RWPE1 (cell line): ENCODE results near the gene NFIB.

Source experiments
- CTCF ChIA-PET: fragments of 350-600 bp; sonication (Branson Sonifier 250); formaldehyde crosslinking; extraction: SDS; loops from one replicate; lab custom pipeline; 2021; lab: Yijun Ruan, JAX
- POLR2A ChIA-PET: fragments of 400-600 bp; formaldehyde crosslinking; extraction: SDS; loops from one replicate; lab custom pipeline; 2020; ENCODE audit warnings: antibody characterized with exemption; ENCODE audit not compliant: low non-redundant PET; lab: Yijun Ruan, JAX
- DNase-seq: peaks from one replicate; pipeline ENCODE4 v3.0.0; 2012; ENCODE audit warnings: low spot score
- H3K27ac ChIP-seq: fragments of 450-650 bp; 2 replicates; pipeline ENCODE4 v1.5.1; 2017
- TF ChIP-seq, protein P1 (sequence below): fragments of 450-650 bp; conservative IDR thresholded peaks from 2 replicates; pipeline ENCODE4 v1.5.1; 2017; ENCODE audit warnings: low read depth, mild to moderate bottlenecking

The NFIB gene

GRCh38 chr9:14313951-14314423, at the start of gene NFIB:
NFIB (minus strand) TSS chr9:14314141; CDS start chr9:14313511, 630 bp downstream.
- TF ChIP-seq, protein P1, sequence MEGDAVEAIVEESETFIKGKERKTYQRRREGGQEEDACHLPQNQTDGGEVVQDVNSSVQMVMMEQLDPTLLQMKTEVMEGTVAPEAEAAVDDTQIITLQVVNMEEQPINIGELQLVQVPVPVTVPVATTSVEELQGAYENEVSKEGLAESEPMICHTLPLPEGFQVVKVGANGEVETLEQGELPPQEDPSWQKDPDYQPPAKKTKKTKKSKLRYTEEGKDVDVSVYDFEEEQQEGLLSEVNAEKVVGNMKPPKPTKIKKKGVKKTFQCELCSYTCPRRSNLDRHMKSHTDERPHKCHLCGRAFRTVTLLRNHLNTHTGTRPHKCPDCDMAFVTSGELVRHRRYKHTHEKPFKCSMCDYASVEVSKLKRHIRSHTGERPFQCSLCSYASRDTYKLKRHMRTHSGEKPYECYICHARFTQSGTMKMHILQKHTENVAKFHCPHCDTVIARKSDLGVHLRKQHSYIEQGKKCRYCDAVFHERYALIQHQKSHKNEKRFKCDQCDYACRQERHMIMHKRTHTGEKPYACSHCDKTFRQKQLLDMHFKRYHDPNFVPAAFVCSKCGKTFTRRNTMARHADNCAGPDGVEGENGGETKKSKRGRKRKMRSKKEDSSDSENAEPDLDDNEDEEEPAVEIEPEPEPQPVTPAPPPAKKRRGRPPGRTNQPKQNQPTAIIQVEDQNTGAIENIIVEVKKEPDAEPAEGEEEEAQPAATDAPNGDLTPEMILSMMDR = no peak
- ChIA-PET POLR2A (interaction anchor here (0.7 to 0.9 kb wide), 3 partner anchors 27 to 102 kb away, joined by 3 read pairs; no protein-coding TSS in a partner anchor), CTCF (interaction anchor here (0.7 kb wide), 1 partner anchor 112 kb away, joined by 3 read pairs; no protein-coding TSS in a partner anchor)
- no peak for DNase-seq
- peak within 1 kb of the TSS; percentile 100 for H3K27ac ChIP-seq

DNA sequence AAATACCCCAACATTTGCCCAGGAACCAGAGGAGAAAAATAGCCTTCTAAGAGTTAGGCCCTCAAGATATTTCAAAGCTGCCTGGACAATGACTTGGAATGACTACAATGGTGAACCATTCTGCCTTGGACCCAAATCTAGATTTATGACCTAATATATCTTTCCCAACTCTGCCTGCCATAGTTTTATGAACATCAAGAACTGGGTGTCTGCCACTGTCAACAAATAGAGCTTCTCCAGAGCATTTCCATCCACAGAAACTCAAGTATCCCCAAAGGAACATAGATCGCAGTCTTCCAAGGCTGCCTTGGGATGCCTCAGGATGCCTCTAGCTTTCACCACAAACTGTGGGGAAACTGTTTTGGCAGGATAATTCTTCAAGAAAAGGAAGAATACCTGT, 48.2 kb upstream of the NFIB start:
- ChIA-PET POLR2A (no interaction called here), CTCF (interaction anchor here (0.6 to 1.9 kb wide), 2 partner anchors 9 to 65 kb away, joined by 3 to 5 read pairs; no protein-coding TSS in a partner anchor)
- TF ChIP-seq, protein P1 = no peak
- DNase-seq = no peak
- no peak overlapping the region for H3K27ac ChIP-seq

DNA sequence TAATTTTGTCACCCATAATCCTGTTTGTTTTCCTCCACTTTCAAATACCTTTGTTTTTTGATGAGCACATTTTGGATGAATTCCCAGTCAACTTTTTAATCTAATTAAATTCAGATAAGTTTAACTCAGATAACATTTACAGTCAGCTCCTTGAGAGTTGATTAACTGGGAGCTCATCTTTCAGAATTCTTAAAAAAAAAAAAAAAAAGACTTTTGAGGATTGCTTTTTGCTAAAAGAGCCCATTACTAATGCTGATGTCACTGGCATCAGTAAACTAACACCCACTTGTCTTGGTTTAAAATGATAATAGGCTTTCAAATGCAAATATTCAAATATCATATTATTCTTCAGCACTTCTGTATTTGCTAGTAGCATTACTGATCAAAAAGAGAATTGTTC, 47.1 kb upstream of the NFIB start:
- TF ChIP-seq, protein P1 = no peak
- CTCF ChIA-PET = interaction anchor here (0.6 to 0.7 kb wide), 3 partner anchors 21 to 1368 kb away, joined by 3 to 5 read pairs (median 3); no protein-coding TSS in a partner anchor
- DNase-seq = no peak
- H3K27ac ChIP-seq = no peak overlapping the region
- POLR2A ChIA-PET = no interaction called here

GRCh38 chr9:14358523-14358922, 44.6 kb upstream of the NFIB start:
- POLR2A ChIA-PET = no interaction called here
- CTCF ChIA-PET = no interaction called here
- no peak for DNase-seq

GRCh38 chr9:14356351-14357265, 42.7 kb upstream of the NFIB start:
- no peak for DNase-seq
- TF ChIP-seq, protein P1 = no peak
- ChIA-PET CTCF (interaction anchor here (0.7 kb wide), 1 partner anchor 1074 kb away, joined by 3 read pairs; no protein-coding TSS in a partner anchor), POLR2A (no interaction called here)
- no peak overlapping the region for H3K27ac ChIP-seq

More at GRCh38 chr9:14358523-14358922, 44.6 kb upstream of the NFIB start:
- TF ChIP-seq, protein P1 = no peak
- no peak overlapping the region for H3K27ac ChIP-seq

DNA sequence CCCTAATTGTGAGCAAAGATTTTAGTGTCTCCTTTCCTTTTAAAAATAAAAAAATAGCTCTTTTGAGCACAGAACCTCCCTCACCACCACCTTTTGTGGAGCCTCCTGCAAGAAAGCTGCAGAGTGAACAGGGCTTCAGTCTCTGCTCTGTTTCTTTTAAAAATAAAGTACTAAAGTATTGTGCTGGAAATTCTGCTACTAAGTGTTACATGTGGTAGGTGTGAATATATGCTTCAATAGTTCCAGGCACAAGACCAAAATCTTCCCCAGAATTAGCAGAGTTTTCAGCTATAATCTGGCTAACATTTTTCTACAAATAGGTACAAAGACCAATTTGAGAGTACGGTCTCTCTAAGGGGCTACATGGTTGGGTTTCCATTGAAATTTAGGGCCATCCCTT, 40.3 kb upstream of the NFIB start:
- H3K27ac ChIP-seq = no peak overlapping the region
- ChIA-PET POLR2A (no interaction called here), CTCF (interaction anchor here (0.6 to 3.0 kb wide), 12 partner anchors 18 to 1635 kb away, joined by 3 to 23 read pairs (median 6); no protein-coding TSS in a partner anchor)
- no peak for DNase-seq
- TF ChIP-seq, protein P1 = no peak
